ENCODE measurements around the gene TCFL5. TPM values are rescaled to one million over a fixed set of nuclear protein-coding genes. Genes with fewer than 3 reads are reported as not detected.

Gene TCFL5
- total and polyA plus RNA-seq, 10 of the 15 experiments (the other 5 are each of a cell fraction or from before 2014, with no cell fraction given) = 0.48 to 8.1 (median 3.8) TPM

DNA sequence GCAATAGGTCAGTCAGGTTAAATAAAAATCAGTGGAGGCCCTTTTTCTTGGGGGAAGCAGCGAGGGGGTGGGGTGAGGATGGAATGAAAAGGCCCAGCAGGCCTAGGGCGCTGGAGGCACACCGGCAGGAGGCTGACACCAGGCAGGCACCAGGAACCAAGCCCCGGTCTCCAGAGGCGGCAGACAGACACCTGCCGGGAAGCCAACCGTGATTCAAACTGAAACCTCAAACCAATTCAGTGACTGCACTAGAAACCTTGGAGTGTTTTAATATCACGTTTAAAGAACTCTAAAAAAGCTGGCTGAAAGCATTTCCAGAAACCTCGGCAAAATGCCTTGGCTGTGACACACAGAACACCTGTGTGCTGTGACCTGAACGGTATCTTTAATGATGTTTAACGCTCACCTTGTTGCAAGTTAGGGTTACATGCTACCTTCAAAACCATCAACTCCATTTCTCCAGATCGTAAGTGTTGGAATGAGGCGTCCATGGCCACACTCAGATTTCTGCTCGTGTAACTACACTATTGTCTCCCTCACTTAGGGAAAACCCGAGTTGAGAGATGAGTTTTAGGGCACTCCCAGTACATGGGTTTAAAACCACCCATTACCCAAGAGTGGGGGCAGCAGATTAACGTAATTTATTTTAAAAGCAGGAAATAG is 37.5 kb upstream of the TCFL5 start:
- ChIA-PET SMC1A (ENCODE audit: uncharacterized antibody, unreplicated experiment) (interaction anchor here (0.6 to 3.0 kb wide), 14 partner anchors 10 to 487 kb away, joined by 3 to 21 read pairs (median 4); no protein-coding TSS in a partner anchor), CTCF (interaction anchor here (0.8 to 8.2 kb wide), 11 partner anchors 9 to 110 kb away, joined by 3 to 92 read pairs (median 5); partner anchors contain the start of genes DIDO1 and SLC17A9), RAD21 (ENCODE audit: unreplicated experiment) (interaction anchor here (0.8 to 4.4 kb wide), 5 partner anchors 25 to 110 kb away, joined by 3 to 21 read pairs (median 5); no protein-coding TSS in a partner anchor), POLR2A (interaction anchor here (0.7 to 1.2 kb wide), 2 partner anchors 37 to 110 kb away, joined by 3 to 4 read pairs; no protein-coding TSS in a partner anchor)
- no peaks in the 10 kb centered on the region for H3K9me3 ChIP-seq (replicated peaks; ENCODE audit: control insufficient read depth, insufficient read depth, low read length)
- DNase-seq (ENCODE audit: low read depth, low spot score) (no peak), FAIRE-seq (peak; percentile 92), ATAC-seq (peak; percentile 58)
- peak overlapping the region; percentile 17 for H3K27ac ChIP-seq (ENCODE audit: control insufficient read depth, insufficient read depth)
- H3K36me3 ChIP-seq (ENCODE audit: control insufficient read depth in 2 of 2, insufficient read depth in 2 of 2, low read length in 1 of 2) = peaks cover 12 to 36% of the 10 kb centered on the region in 2 experiments
- BruUV-seq (replicated peaks) = no TSS peak
- H3K27me3 ChIP-seq (replicated peaks in 1 of 2; ENCODE audit: control insufficient read depth in 2 of 2, insufficient read depth in 2 of 2, low read length in 1 of 2) = no peaks in the 10 kb centered on the region
- peaks cover 3% of the 10 kb centered on the region; the same call in 1 of the 2 replicates for H4K20me1 ChIP-seq (ENCODE audit: control insufficient read depth, insufficient read depth)
- peak overlapping the region; percentile 0; the same call in 1 of the 2 replicates for H3K9ac ChIP-seq (ENCODE audit: control insufficient read depth, insufficient read depth, low read length)
- in situ Hi-C loops (cut with MboI) = no loop called here
- peaks cover 25% of the 10 kb centered on the region for H3K4me1 ChIP-seq (ENCODE audit: control insufficient read depth, insufficient read depth, low read length)
- peaks cover 2% of the 10 kb centered on the region; the same call in 1 of the 2 replicates for H3K79me2 ChIP-seq (ENCODE audit: control insufficient read depth, insufficient read depth, low read length)
- intact Hi-C loops (cut with micrococcal nuclease; ENCODE audit: unreplicated experiment) = no loop called here
- peak overlapping the region; percentile 48 for H3K4me3 ChIP-seq
- peak overlapping the region; percentile 91 for H3K4me2 ChIP-seq (ENCODE audit: control insufficient read depth, insufficient read depth)
- 3% methylated on average over 16 of the region's 16 CpGs for WGBS (ENCODE audit: insufficient coverage, insufficient replicate concordance, low lambda C conversion rate, missing lambda C conversion rate)
- no peak overlapping the region for H2AFZ ChIP-seq (ENCODE audit: control insufficient read depth, low read depth, low read length)
- TF ChIP-seq, protein P1, sequence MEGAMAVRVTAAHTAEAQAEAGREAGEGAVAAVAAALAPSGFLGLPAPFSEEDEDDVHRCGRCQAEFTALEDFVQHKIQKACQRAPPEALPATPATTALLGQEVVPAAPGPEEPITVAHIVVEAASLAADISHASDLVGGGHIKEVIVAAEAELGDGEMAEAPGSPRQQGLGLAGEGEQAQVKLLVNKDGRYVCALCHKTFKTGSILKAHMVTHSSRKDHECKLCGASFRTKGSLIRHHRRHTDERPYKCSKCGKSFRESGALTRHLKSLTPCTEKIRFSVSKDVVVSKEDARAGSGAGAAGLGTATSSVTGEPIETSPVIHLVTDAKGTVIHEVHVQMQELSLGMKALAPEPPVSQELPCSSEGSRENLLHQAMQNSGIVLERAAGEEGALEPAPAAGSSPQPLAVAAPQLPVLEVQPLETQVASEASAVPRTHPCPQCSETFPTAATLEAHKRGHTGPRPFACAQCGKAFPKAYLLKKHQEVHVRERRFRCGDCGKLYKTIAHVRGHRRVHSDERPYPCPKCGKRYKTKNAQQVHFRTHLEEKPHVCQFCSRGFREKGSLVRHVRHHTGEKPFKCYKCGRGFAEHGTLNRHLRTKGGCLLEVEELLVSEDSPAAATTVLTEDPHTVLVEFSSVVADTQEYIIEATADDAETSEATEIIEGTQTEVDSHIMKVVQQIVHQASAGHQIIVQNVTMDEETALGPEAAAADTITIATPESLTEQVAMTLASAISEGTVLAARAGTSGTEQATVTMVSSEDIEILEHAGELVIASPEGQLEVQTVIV (IDR thresholded peaks at IDR 0.05; ENCODE audit: borderline replicate concordance, partially characterized antibody) = no peak
- TF ChIP-seq, protein P2, sequence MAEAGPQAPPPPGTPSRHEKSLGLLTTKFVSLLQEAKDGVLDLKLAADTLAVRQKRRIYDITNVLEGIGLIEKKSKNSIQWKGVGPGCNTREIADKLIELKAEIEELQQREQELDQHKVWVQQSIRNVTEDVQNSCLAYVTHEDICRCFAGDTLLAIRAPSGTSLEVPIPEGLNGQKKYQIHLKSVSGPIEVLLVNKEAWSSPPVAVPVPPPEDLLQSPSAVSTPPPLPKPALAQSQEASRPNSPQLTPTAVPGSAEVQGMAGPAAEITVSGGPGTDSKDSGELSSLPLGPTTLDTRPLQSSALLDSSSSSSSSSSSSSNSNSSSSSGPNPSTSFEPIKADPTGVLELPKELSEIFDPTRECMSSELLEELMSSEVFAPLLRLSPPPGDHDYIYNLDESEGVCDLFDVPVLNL (IDR thresholded peaks at IDR 0.05; ENCODE audit: low read depth, low read length) = no peak
- TF ChIP-seq, protein P3, sequence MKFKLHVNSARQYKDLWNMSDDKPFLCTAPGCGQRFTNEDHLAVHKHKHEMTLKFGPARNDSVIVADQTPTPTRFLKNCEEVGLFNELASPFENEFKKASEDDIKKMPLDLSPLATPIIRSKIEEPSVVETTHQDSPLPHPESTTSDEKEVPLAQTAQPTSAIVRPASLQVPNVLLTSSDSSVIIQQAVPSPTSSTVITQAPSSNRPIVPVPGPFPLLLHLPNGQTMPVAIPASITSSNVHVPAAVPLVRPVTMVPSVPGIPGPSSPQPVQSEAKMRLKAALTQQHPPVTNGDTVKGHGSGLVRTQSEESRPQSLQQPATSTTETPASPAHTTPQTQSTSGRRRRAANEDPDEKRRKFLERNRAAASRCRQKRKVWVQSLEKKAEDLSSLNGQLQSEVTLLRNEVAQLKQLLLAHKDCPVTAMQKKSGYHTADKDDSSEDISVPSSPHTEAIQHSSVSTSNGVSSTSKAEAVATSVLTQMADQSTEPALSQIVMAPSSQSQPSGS (IDR thresholded peaks at IDR 0.05; ENCODE audit: low read length) = peak; percentile 43; the same call in 1 of the 2 replicates
- TF ChIP-seq MTA2 (IDR thresholded peaks at IDR 0.05; ENCODE audit: low read depth) (no peak), NFIC (IDR thresholded peaks at IDR 0.05; ENCODE audit: low read depth, low read length) (peak; percentile 49; the same call in 1 of the 2 replicates), TCF7 (IDR thresholded peaks at IDR 0.05; ENCODE audit: borderline replicate concordance) (peak; percentile 48; the same call in 1 of the 2 replicates), CBFB (IDR thresholded peaks at IDR 0.05; ENCODE audit: low read depth) (0 out of 2 replicates have a peak, but pooled peaks have one; percentile 4), RUNX3 (IDR thresholded peaks at IDR 0.05; ENCODE audit: low read length) (peak; percentile 64; the same call in 1 of the 2 replicates), PML (IDR thresholded peaks at IDR 0.05; ENCODE audit: low read length) (peak; percentile 65; the same call in 1 of the 2 replicates), JUNB (IDR thresholded peaks at IDR 0.05) (peak; percentile 69; the same call in 1 of the 2 replicates), RFX5 (IDR thresholded peaks at IDR 0.05; ENCODE audit: low read depth, low read length) (no peak), SPI1 (IDR thresholded peaks at IDR 0.05; ENCODE audit: borderline replicate concordance, insufficient read depth, low read depth, low read length) (no peak), GABPA (IDR thresholded peaks at IDR 0.05; ENCODE audit: low read depth) (no peak), IKZF1 (conservative IDR thresholded peaks at IDR 0.05) (peak; percentile 73), EED (IDR thresholded peaks at IDR 0.05; ENCODE audit: low read depth) (peak; percentile 58), BCL11A (IDR thresholded peaks at IDR 0.05; ENCODE audit: low read depth, low read length) (no peak)
- TF ChIP-seq, protein P4, sequence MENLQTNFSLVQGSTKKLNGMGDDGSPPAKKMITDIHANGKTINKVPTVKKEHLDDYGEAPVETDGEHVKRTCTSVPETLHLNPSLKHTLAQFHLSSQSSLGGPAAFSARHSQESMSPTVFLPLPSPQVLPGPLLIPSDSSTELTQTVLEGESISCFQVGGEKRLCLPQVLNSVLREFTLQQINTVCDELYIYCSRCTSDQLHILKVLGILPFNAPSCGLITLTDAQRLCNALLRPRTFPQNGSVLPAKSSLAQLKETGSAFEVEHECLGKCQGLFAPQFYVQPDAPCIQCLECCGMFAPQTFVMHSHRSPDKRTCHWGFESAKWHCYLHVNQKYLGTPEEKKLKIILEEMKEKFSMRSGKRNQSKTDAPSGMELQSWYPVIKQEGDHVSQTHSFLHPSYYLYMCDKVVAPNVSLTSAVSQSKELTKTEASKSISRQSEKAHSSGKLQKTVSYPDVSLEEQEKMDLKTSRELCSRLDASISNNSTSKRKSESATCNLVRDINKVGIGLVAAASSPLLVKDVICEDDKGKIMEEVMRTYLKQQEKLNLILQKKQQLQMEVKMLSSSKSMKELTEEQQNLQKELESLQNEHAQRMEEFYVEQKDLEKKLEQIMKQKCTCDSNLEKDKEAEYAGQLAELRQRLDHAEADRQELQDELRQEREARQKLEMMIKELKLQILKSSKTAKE (IDR thresholded peaks at IDR 0.05; ENCODE audit: low read depth, poor library complexity, severe bottlenecking) = peak; percentile 55
